Breast epithelium (tissue), 4 donors: ENCODE measurements around the gene APRT. TPM values are rescaled to one million over a fixed set of nuclear protein-coding genes. Genes with fewer than 3 reads are reported as not detected.

ENCODE experiments used
- DNase-seq, 2 donors: peaks; one replicate each; pipeline ENCODE4 v3.0.0-alpha.2; 2019; ENCODE audit warnings: low spot score in 2 of 2
- H3K27ac ChIP-seq, 2 donors: fragments of 200-600 bp; sonication (generic) in 1 of 2; one replicate each; pipeline ENCODE4 v1.5.1; 2016 to 2019; ENCODE audit warnings: mild to moderate bottlenecking in 1 of 2
- H3K27me3 ChIP-seq, 2 donors: fragments of 200-600 bp; sonication (generic) in 1 of 2; one replicate each; pipeline versions ENCODE4 v1.5.1 to v1.6.0; 2017 to 2019; ENCODE audit warnings: control low read depth in 1 of 2, mild to moderate bottlenecking in 1 of 2
- H3K36me3 ChIP-seq: fragments of 200-600 bp; one replicate; pipeline ENCODE4 v1.5.1; 2019
- H3K4me1 ChIP-seq, 2 donors: fragments of 200-600 bp; sonication (generic); one replicate each; pipeline ENCODE4 v1.5.1; 2016 to 2019; ENCODE audit warnings: control low read depth in 1 of 2
- H3K4me3 ChIP-seq, 3 donors: fragments of 200-600 bp; sonication (generic); 1 replicate in 2 of 3; 2 replicates in 1 of 3; pipeline ENCODE4 v1.5.1; 2016 to 2019; ENCODE audit warnings: mild to moderate bottlenecking in 3 of 3, moderate library complexity in 2 of 3
- H3K9me3 ChIP-seq, 2 donors: fragments of 200-600 bp; sonication (generic) in 1 of 2; one replicate each; pipeline ENCODE4 v1.5.1; 2016 to 2019; ENCODE audit warnings: control low read depth in 1 of 2
- POLR2A ChIP-seq: fragments of 450-650 bp; IDR thresholded peaks from one replicate; pipeline ENCODE4 v1.6.1; 2016; ENCODE audit warnings: antibody characterized with exemption, mild to moderate bottlenecking, moderate library complexity
- POLR2AphosphoS5 ChIP-seq, 3 donors: sonication (generic); formaldehyde crosslinking; IDR thresholded peaks; one replicate each; pipeline ENCODE4 v1.6.1; 2017; ENCODE audit warnings: antibody characterized with exemption in 3 of 3
- intact Hi-C: fragments of 100-400 bp; cut with DNase I; formaldehyde crosslinking; loops from one replicate; pipeline ENCODE4 v1.15.1; 2023; ENCODE audit warnings: low total_unique reads
- total RNA-seq, 3 donors: library from RNA; depleted of rRNA; stranded (reverse); fragments of >200 nt; gene quantifications; one replicate each; pipeline ENCODE4 v1.1.0, GENCODE V29; 2016
- TF ChIP-seq, protein P1 (sequence below), 3 donors: fragments of 450-650 bp; IDR thresholded peaks; one replicate each; pipeline ENCODE4 v1.5.1; 2016 to 2017; ENCODE audit warnings: antibody characterized with exemption in 3 of 3, mild to moderate bottlenecking in 3 of 3, moderate library complexity in 3 of 3

APRT gene
- total RNA-seq, 3 donors from 2014 or later, result 93.8 to 152 (median 126) TPM

DNA sequence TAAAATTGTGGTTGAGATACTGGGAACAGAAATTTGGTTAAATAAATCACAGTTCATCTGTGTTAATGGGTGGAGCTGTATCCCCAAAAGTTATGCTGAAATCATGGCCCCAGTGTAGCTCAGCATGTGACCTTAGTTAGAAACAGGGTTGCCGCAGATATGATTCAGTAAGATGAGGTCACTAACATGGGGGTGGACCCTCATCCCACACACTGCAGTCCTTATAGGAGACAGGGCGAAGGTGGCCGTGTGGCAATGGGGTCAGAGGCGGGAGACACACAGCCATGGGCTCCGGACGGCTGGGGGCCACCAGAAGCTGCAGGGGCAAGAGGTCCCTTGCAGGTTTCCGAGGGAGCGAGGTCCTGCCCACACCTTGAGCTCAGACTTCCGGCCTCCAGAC, 34.4 kb upstream of the APRT start:
- no peaks in the 10 kb centered on the region for H3K36me3 ChIP-seq
- H3K4me3 ChIP-seq, result no peak overlapping the region
- no peaks in the 10 kb centered on the region for H3K9me3 ChIP-seq
- no peaks in the 10 kb centered on the region for H3K27me3 ChIP-seq
- no peak overlapping the region for H3K27ac ChIP-seq
- no peak for TF ChIP-seq POLR2AphosphoS5 (IDR thresholded peaks at IDR 0.05)
- TF ChIP-seq, protein P1, sequence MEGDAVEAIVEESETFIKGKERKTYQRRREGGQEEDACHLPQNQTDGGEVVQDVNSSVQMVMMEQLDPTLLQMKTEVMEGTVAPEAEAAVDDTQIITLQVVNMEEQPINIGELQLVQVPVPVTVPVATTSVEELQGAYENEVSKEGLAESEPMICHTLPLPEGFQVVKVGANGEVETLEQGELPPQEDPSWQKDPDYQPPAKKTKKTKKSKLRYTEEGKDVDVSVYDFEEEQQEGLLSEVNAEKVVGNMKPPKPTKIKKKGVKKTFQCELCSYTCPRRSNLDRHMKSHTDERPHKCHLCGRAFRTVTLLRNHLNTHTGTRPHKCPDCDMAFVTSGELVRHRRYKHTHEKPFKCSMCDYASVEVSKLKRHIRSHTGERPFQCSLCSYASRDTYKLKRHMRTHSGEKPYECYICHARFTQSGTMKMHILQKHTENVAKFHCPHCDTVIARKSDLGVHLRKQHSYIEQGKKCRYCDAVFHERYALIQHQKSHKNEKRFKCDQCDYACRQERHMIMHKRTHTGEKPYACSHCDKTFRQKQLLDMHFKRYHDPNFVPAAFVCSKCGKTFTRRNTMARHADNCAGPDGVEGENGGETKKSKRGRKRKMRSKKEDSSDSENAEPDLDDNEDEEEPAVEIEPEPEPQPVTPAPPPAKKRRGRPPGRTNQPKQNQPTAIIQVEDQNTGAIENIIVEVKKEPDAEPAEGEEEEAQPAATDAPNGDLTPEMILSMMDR (IDR thresholded peaks at IDR 0.05), result no peak
- no peak for TF ChIP-seq POLR2A
- no peaks in the 10 kb centered on the region for H3K4me1 ChIP-seq
- intact Hi-C loops, result no loop called here
- DNase-seq, result no peak

DNA sequence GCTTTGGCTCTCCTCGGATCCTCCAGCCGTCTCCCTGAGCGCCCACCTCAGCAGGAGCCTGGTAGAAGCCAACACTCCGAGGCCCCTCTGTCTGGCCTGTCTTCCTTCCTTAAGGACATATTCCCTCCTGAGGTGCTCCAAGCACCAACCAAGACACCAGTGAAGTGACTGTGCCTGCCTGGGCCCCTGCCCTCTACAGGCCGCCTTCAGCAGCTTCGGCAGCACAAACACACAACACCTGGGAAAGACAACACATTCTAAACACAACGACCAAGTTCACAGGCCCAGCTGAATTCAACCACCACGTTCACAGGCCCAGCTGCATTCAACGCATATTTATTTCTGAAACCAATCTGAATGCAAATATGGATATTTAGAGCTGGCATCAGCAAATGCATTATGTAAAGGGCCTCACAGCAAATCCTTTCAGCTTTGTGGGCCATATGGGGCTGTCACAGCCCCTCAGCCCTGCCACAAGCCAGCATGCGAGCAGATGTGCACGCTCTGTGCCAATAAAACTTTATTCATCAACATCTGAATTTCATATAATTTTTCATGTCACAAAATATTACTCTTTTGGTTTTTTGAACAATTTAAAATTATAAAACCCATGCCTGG, 32.8 kb upstream of the APRT start:
- intact Hi-C loops, result loop anchor here (1.0 kb wide), 1 partner anchor 12 kb away; the partner anchor contains the start of gene GALNS
- DNase-seq, result no peak
- H3K4me3 ChIP-seq, result no peak overlapping the region
- H3K27ac ChIP-seq, result peak overlapping the region; percentile 35 to 48
- no peaks in the 10 kb centered on the region for H3K27me3 ChIP-seq
- H3K4me1 ChIP-seq, result no peaks in the 10 kb centered on the region
- peaks cover 2% of the 10 kb centered on the region for H3K36me3 ChIP-seq
- TF ChIP-seq POLR2AphosphoS5 (IDR thresholded peaks at IDR 0.05), result no peak
- no peaks in the 10 kb centered on the region for H3K9me3 ChIP-seq

DNA sequence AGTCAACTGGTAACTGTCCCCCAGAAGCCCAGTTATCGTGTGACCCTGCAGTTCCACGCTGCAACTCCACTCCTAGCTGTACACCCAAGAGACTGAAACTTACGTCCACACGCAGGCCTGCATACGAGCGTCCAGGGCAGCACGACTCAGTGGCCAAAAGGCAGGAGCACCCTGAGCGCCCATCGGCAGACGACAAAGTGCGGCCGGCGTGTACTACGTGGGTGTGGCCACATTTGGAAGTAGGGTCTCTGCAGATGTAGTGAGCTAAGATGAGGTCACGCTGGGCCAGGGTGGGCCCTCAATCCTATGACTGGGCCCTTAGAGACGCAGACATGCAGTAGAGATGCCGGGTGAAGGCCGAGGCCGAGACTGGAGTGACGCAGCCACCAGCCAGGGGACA, 31.5 kb upstream of the APRT start:
- peaks cover 5% of the 10 kb centered on the region for H3K36me3 ChIP-seq
- H3K4me1 ChIP-seq, result no peaks in the 10 kb centered on the region

DNA sequence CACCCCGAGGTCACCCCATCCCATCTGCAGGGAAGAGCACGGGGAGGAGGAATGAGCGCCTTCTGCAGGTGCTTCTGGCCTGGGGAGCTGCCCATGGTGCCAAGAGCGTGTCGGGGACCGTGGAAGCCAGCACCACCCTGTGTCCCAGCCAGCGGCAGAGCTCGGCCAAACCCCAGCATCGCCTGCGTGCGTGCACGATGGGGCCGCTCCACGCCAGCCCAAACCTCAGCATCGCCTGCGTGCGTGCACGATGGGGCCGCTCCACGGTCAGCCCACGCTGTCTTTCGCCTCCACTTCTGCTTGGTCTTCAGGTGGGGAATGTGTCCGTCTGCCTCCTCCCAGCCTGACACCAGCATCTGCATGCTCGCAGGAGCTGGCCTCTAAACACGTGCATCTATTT, 31.1 kb upstream of the APRT start:
- no peak for DNase-seq
- H3K4me1 ChIP-seq, result no peaks in the 10 kb centered on the region
- no peaks in the 10 kb centered on the region for H3K9me3 ChIP-seq
- intact Hi-C loops, result no loop called here
- H3K4me3 ChIP-seq, result no peak overlapping the region
- H3K36me3 ChIP-seq, result peaks cover 5% of the 10 kb centered on the region
- no peak overlapping the region for H3K27ac ChIP-seq
- TF ChIP-seq POLR2AphosphoS5 (IDR thresholded peaks at IDR 0.05) (no peak), POLR2A (no peak)
- TF ChIP-seq, protein P1 (IDR thresholded peaks at IDR 0.05), result no peak
- no peaks in the 10 kb centered on the region for H3K27me3 ChIP-seq

More for the DNA sequence above, 31.5 kb upstream of the APRT start:
- Histone ChIP-seq H3K4me3 (no peak overlapping the region), H3K27me3 (no peaks in the 10 kb centered on the region), H3K9me3 (no peaks in the 10 kb centered on the region), H3K27ac (no peak overlapping the region)
- intact Hi-C loops, result no loop called here
- no peak for DNase-seq
- TF ChIP-seq, protein P1 (IDR thresholded peaks at IDR 0.05), result no peak
- no peak for TF ChIP-seq POLR2AphosphoS5 (IDR thresholded peaks at IDR 0.05)
- TF ChIP-seq POLR2A, result no peak

DNA sequence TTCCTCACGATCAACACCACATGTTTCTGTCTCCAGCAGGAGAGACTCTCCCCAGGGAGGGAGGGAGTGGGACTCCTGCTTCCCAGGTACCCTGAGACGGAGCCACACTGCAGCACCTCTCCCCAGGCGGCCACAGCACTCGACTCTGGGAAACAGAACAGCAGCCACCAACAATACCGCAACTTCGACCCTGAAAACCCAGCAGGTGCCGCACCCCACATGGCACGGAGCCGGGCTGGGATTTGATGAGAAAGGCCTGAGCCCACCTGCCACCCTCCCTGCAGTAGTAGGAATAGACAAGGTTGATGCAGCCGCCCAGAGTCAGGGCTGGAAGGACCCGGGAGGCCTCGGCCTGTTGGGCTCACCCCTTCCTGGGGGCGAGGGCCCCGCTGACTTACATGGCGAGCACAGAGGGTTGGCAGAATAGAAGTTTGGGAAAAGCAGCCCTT, 30.6 kb upstream of the APRT start:
- H3K36me3 ChIP-seq, result peaks cover 5% of the 10 kb centered on the region
- H3K9me3 ChIP-seq, result no peaks in the 10 kb centered on the region
- intact Hi-C loops, result no loop called here
- no peak for DNase-seq
- TF ChIP-seq, protein P1 (IDR thresholded peaks at IDR 0.05), result no peak
- TF ChIP-seq POLR2A (no peak), POLR2AphosphoS5 (IDR thresholded peaks at IDR 0.05) (no peak)
- no peaks in the 10 kb centered on the region for H3K27me3 ChIP-seq
- H3K27ac ChIP-seq, result no peak overlapping the region
- H3K4me3 ChIP-seq, result no peak overlapping the region
- H3K4me1 ChIP-seq, result no peaks in the 10 kb centered on the region
